ENCODE measurements around the gene ZIC2.

Gene ZIC2

DNA sequence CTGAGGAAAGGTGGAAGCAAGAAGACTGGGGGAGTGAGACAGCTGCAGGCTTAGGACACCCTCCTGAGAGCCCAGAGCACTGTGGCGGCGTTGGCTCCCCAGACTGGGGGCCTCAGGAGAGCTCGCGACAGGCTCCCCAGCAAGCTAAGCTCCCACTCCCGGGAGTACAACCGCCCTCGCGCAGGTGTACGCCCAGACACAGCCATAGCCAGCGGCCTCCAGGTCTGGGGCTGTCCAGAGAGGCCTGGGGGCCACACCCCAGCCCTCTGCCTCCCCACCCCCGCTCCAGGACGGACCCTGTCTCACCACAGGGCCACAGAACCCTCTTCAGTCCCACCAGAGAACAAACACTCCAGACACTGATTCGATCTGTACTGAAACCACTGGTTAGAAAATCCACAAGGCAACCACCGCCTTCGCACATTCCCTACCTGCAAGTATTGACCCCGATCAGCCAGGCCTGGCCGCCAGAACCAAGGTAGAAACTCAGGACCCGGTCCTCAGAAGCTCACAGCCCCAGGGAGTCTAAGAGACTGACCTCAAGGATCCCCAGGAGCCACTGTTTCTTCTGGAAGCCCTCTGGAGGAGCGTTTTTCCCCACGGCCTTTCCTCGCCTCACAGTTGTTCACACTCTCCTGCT lies 26.4 kb upstream of the ZIC2 start:
- H3K9me3 Mint-ChIP-seq = peaks cover 2% of the 10 kb centered on the region
- peaks cover 81% of the 10 kb centered on the region for H3K27me3 Mint-ChIP-seq
- H3K36me3 Mint-ChIP-seq = no peaks in the 10 kb centered on the region
- H3K27ac Mint-ChIP-seq = no peak overlapping the region
- H3K4me3 Mint-ChIP-seq = no peak overlapping the region
- H3K4me1 Mint-ChIP-seq = peaks cover 12% of the 10 kb centered on the region
- no peak for ATAC-seq

DNA sequence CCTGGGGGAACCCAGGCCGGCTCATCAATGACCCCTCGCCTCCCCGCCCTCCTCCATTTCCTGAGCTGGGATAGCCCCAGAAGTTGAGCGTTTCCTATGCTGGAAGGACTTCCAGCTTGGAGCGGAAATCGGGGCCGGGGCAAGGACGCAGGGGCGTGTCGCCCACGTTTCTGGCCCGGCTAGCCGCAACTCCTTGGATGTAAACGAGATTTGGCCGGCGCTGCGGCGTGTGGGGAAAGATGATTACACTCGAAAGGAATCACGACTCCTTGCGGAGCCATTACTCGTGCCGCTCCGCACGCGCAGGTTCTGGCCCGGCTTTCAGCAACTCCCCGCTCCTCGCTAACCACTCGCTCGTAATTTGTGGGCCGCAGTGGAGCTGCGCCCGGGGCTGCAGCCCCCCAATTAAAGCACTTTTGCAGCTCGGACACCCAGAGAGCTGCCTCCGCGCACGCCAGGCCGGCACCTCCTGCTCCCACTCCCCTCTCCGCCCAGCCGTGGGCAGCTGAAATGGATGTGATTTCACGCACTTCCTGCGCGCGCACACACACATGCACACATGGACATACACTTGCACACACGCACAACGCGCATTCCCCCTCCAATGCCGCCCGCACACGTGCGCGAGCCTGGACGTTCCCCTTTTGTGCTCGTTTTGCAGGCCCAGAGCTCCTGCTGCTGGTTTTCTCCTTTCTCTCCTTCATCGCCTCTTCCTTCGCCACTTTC lies 25.7 kb upstream of the ZIC2 start:
- Mint-ChIP-seq H3K9me3 (peaks cover 2% of the 10 kb centered on the region), H3K27ac (no peak overlapping the region), H3K36me3 (no peaks in the 10 kb centered on the region), H3K27me3 (peaks cover 84% of the 10 kb centered on the region), H3K4me1 (peaks cover 12% of the 10 kb centered on the region), H3K4me3 (peak overlapping the region; percentile 25)
- ATAC-seq = no peak

DNA sequence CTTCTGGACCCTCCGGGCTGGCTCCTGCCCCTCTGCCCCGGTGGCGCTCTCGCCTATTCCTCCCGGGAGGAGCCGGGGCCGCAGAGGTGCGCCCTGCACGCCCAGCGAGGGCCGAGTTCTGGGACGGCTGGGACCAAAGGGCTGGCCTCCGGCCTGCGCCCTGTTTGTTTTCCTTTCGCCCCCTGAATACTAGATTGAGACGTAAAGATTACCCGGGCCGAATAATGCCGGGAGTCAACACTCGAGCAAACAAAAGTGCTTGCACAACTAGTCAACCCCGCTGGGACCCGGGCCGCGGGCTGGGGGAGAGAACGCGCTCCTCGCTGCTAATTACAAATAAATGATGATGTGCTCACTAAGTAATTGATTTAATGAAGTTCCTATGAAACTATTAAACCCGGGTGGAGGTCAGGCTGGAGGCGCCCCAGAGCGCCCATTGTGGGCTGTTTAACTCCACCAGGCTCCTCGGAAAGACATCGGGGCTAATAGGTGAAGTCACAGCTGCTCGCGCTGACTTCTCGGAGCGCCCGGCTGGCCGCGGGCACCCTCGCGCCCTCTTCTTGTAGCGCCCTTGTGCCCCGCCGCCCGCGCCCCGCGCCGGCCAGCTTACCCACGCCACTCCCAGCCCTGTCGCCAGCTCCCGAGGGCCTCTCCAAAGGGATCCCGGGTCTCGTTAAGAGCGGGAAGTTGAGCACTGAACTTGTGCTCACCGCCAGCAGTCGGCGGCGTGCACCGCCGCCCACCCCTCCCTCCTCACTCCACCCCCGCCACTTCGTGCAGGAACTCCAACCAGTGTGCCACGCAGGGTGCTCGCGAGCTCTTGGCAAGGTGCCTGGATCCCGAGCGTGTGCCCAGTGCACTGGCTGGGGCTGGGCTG lies 24.9 kb upstream of the ZIC2 start:
- Mint-ChIP-seq H3K9me3 (no peaks in the 10 kb centered on the region), H3K4me1 (peaks cover 12% of the 10 kb centered on the region), H3K27me3 (peaks cover 92% of the 10 kb centered on the region), H3K27ac (no peak overlapping the region), H3K36me3 (no peaks in the 10 kb centered on the region), H3K4me3 (peak overlapping the region; percentile 25)
- no peak for ATAC-seq

DNA sequence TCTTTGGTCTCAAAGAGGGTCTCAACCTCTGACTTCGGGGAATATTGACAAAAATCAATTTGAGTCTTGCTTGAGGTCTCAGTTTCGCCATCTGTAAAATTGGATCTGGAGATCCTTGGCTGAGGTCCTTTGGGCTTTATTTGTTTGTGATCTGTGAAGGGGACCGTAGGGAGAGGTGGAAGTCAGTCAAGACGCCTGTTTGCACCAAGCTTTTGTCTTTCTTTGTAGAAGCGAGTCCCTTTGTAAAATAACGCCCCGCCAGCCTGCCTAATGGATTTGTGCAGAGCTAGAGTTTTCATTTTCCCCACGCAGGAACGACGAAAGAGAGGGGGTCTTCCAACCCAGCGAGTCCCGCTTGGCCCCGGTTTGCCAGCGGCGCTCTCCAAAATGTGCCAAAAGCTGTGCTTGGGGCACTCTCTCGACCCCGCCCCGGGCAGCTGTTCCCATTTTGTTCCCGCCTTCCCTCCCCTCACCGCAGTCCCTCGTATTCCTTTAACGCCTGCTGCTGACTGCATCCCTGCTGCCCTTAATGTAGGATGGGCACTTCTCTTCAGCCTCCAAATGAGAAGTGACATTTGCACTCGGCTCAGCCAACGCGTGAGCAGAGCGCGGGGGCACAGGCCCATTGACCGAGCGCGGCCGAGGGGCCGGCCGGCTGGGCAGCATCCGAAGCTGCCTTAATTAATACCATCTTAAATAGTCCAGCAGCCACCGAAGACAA lies 23.0 kb upstream of the ZIC2 start:
- H3K36me3 Mint-ChIP-seq = no peaks in the 10 kb centered on the region
- peaks cover 12% of the 10 kb centered on the region for H3K4me1 Mint-ChIP-seq
- ATAC-seq = no peak
- H3K27me3 Mint-ChIP-seq = peaks cover 91% of the 10 kb centered on the region
- no peak overlapping the region for H3K4me3 Mint-ChIP-seq
- no peaks in the 10 kb centered on the region for H3K9me3 Mint-ChIP-seq
- H3K27ac Mint-ChIP-seq = no peak overlapping the region

DNA sequence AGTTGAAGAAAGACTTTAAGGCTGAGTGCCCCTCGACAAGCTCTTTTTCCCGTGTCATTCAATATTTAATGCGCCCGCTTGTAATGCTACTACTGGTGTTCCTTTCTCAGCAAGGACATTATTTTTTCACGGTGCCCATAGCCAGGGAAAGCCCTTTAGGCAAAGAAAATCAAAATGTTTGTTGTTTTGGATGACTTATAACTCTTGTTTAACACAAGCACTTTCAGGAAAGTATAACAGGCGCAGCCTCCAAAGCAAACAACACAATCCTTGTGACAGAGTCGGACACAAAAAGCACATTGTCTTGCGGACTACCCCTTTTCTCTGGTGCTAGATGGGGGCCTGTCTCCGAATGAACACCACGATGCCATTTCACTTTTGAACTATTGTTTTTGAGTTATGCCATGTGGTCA lies 22.5 kb upstream of the ZIC2 start:
- no peak for ATAC-seq
- Mint-ChIP-seq H3K36me3 (no peaks in the 10 kb centered on the region), H3K9me3 (no peaks in the 10 kb centered on the region), H3K27me3 (peaks cover 85% of the 10 kb centered on the region), H3K27ac (no peak overlapping the region), H3K4me3 (no peak overlapping the region), H3K4me1 (peaks cover 12% of the 10 kb centered on the region)

DNA sequence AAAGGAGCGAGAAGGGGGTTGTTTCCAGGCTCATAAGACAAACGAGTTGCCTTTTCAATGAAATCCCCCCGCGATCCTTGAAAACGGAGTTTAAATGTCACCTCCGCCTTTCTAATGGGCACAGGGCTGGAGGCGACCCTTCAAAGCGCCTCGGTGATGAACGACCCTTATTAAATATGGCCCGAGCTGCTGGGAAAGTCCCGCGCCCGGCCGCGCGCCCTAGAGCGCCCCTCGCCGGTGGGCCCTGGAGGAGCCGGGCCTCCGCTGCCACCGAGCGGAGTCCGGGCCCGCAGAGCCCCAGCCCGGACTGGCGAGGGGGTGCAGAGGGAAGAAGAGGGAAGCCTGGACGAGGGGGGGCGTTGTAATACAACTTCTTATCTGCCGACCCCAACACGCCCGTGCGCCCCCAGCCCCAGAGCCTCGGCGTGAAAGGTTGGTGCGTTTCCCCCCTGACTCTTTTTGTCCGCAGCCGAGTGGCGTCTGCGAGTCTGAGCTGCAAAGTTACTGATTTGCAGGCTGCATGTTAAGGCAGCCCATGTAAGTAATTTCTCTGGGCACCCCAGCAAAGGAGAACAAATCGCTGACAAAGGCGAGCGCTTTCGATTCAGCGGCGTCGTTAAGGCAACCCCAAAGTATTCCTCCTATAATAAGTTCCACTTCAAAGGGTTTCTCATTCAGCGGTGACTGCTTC lies 21.9 kb upstream of the ZIC2 start:
- Mint-ChIP-seq H3K9me3 (no peaks in the 10 kb centered on the region), H3K4me3 (no peak overlapping the region), H3K4me1 (peaks cover 12% of the 10 kb centered on the region), H3K36me3 (no peaks in the 10 kb centered on the region), H3K27ac (no peak overlapping the region), H3K27me3 (peaks cover 80% of the 10 kb centered on the region)
- no peak for ATAC-seq

DNA sequence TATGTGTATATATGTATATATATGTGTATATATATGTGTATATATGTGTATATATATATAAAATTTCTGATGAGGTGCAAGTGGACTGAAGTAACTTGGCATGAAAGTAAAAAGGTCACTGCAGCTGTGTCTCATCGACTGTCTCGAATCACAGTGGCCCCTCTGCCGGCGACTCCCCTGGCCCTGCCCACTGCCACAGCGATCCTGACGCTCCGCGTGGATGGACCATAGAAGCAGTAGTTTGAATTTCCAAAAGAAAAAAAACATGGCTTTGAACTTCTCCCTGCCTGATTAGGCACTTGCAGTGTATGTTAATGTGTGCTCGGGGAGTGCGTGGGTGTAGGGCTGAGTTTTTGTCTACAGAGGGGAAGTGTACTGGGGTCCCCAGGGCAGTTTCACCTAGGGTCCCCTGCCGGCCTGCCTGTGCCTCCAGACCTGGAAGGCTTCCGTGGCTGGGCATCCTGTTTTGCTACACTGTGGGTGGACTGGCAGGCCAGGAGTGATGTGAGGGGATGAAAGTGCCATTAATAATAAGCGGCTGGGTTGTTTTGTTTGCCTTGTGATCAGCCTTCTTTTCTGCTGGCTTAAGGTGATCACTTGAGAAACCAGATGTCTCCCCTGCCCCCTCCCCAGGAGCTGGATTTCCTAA lies 20.8 kb upstream of the ZIC2 start:
- no peak overlapping the region for H3K4me3 Mint-ChIP-seq
- ATAC-seq = no peak
- peaks cover 12% of the 10 kb centered on the region for H3K4me1 Mint-ChIP-seq
- H3K27me3 Mint-ChIP-seq = peaks cover 78% of the 10 kb centered on the region
- H3K36me3 Mint-ChIP-seq = no peaks in the 10 kb centered on the region
- no peak overlapping the region for H3K27ac Mint-ChIP-seq
- no peaks in the 10 kb centered on the region for H3K9me3 Mint-ChIP-seq

DNA sequence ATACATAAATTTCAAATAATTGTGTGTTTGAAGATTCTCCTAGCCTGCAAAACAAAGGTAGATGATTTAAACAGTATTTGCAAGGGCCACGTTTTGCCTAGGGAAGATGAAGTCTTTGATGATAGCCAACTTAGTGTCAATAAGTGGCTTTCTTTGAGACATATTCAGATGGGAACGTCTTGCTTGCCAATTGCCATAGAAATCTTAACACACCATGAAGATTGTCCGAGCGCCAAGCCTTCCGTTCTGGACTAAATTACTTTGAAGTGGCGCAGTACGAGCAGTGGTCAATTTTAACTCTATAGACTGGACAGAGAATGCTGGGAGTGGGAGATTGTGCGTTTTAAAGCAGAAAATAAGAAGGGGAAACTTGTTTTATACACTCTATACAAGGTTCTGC lies 19.9 kb upstream of the ZIC2 start:
- no peaks in the 10 kb centered on the region for H3K36me3 Mint-ChIP-seq
- peaks cover 4% of the 10 kb centered on the region for H3K4me1 Mint-ChIP-seq
- H3K27ac Mint-ChIP-seq = no peak overlapping the region
- peaks cover 78% of the 10 kb centered on the region for H3K27me3 Mint-ChIP-seq
- no peaks in the 10 kb centered on the region for H3K9me3 Mint-ChIP-seq
- ATAC-seq = no peak
- H3K4me3 Mint-ChIP-seq = no peak overlapping the region

DNA sequence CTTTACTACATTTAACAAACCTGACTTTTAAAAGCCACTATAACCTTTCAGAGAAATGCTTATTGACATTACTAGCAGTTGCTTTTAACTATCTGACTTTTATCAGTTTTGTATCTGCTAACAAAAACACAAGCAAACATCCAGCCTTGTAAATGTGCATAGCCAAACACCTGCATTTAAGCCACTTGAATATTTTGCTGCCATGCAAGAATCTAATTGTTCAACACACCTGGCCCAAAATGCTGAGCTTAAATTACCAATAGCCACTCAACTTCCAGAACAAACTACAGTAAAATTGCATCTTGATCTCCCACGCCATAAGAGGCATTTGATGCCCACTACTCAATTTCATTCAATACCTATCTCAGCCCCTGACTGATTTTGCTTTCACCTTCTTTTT lies 19.3 kb upstream of the ZIC2 start:
- ATAC-seq = no peak
- H3K36me3 Mint-ChIP-seq = no peaks in the 10 kb centered on the region
- no peak overlapping the region for H3K27ac Mint-ChIP-seq
- peaks cover 78% of the 10 kb centered on the region for H3K27me3 Mint-ChIP-seq
- H3K9me3 Mint-ChIP-seq = no peaks in the 10 kb centered on the region
- no peak overlapping the region for H3K4me3 Mint-ChIP-seq
- H3K4me1 Mint-ChIP-seq = no peaks in the 10 kb centered on the region

DNA sequence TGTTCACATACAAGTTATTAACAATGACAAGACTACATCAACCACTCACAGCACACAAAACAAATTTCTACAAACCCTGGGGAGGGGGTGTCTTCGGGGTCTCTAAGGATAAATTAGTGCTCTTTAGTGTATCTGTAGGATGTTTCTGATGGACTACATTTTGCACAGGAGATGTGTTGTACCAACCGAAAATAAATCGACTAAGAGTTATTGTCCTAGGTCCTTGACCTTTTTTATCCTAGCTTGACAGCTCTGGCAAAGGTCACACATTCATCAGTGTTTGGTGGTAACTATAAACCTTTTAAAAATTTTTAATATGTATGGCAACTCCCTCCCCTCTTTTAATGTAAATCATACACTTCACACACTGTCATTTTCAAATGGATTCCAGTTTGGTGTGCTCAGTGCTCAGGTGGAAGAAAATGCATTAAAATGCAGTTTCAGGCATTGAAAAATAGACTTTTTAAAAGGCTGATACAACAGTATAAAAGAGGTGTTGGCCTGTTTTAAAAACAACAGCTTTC lies 17.7 kb upstream of the ZIC2 start:
- Mint-ChIP-seq H3K4me1 (peaks cover under 1% of the 10 kb centered on the region), H3K36me3 (no peaks in the 10 kb centered on the region), H3K9me3 (peaks cover 4% of the 10 kb centered on the region), H3K27me3 (peaks cover 76% of the 10 kb centered on the region), H3K27ac (no peak overlapping the region), H3K4me3 (no peak overlapping the region)
- ATAC-seq = no peak

DNA sequence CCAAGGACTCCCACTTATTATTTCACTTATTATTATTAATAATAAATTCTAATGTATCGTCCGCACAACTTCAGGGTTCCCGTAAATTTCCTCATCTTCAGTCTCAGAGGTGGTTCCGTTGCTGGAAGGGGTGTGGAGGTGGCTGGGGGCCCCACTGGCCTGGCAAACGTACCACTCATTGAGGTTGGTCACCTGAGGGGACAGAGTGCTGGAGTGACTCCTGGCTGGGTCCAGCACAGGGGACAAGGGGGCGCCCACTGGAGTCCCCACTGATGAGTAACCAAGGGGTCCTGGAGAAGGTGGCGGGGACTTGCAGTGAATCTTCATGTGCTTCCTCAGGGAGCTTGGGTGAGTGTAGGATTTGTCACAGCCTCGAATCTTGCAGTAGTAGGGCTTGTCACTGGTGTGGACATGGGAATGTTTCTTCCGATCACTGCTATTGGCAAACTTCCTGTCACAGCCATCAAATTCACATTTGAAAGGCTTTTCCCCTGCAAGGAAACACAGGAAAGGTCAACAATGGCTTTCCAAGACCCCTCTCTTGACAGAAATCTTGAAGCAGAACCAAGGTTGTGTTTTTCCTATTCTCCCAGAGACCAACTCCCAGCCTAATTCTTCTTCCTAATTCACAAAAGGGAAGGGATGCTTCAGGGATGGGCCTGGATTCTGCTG lies 16.1 kb upstream of the ZIC2 start:
- H3K4me3 Mint-ChIP-seq = no peak overlapping the region
- no peak for ATAC-seq
- no peak overlapping the region for H3K27ac Mint-ChIP-seq
- H3K27me3 Mint-ChIP-seq = peaks cover 77% of the 10 kb centered on the region
- H3K36me3 Mint-ChIP-seq = peaks cover 4% of the 10 kb centered on the region
- peaks cover 8% of the 10 kb centered on the region for H3K9me3 Mint-ChIP-seq
- H3K4me1 Mint-ChIP-seq = peaks cover 14% of the 10 kb centered on the region

DNA sequence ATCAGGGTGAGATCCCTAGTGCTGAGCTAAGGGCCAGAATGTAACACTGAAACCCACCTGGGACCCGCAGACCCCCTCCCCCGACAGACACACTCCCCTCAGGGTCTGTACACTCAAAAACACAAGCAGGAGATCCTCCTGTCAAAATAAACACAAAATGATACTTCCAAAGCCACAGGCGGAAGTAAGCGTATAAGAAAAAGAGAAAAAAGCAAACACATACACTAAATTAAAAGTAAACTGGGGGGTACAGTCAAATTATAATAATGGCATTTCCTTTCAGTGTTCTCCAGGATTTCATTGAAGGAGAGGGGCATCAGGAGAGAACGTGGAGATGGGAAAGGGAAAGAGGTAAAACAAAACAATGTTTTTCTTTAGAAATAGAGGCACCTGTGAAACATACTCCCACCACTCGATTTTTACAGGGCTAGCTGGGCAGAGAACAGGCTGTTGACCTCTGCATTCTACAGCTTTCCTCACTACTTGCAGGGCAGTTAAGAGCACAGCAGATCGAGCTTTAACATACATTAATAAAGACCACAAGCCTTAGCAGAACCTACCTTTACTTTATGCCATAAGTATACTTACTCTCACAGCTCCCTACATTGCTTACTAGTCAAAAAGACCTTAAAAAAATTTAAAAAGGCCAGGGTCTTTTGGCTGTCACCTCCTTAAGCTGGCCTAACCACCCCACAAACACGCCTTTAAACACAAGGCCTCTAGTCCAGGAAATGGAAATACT lies 15.3 kb upstream of the ZIC2 start:
- Mint-ChIP-seq H3K9me3 (peaks cover 8% of the 10 kb centered on the region), H3K4me1 (peaks cover 14% of the 10 kb centered on the region), H3K27me3 (peaks cover 70% of the 10 kb centered on the region), H3K4me3 (no peak overlapping the region), H3K36me3 (peaks cover 4% of the 10 kb centered on the region), H3K27ac (no peak overlapping the region)
- ATAC-seq = no peak

DNA sequence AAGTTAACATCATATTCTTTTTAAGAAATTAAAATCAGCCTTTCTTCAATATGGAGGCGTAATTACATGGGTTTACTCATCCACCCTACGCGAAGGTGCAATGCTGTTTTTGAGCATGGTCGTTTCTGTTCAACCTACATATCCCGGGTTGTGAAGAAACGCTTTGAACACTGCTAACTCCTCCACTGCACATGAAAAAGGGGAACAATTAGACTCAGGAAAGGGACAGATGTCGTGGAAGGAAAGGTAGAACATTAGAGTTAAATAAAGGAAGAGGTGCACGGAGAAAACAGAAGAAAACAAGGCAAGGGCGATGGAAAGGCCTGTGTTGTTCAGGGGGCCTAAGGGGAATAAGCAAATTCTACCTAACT lies 14.1 kb upstream of the ZIC2 start:
- Mint-ChIP-seq H3K36me3 (peaks cover 4% of the 10 kb centered on the region), H3K4me1 (peaks cover 14% of the 10 kb centered on the region), H3K27me3 (peaks cover 67% of the 10 kb centered on the region), H3K9me3 (peaks cover 8% of the 10 kb centered on the region), H3K4me3 (peak overlapping the region; percentile 4), H3K27ac (no peak overlapping the region)
- ATAC-seq = no peak

Data from stimulated activated memory B cell treated with anti-CD40 and anti-IgM and Interleukin-4, amounts not matched to agents 10 μg/mL and 1 μg/mL and 100 μg/mL, for 72 hours (primary cell).